Measurements from ENCODE around the gene NPC1.

GRCh38 chr18:23585007-23585871 is 1.1 kb downstream of the NPC1 start:
- TF ChIP-seq CTCF (IDR thresholded peaks at IDR 0.05) = no peak
- no peak for TF ChIP-seq EP300 (IDR thresholded peaks at IDR 0.05)

Measured in ovary (tissue), 3 donors.